DMS153 treated with DMSO at 0.1 percent for 48 hours (cell line): ENCODE results near the gene ADGRV1.
A peak's percentile ranks its signal among the peaks of the same experiment; 100 is the strongest.

Source experiments
- DNase-seq: peaks from one replicate; lab custom pipeline; 2025; ENCODE audit not compliant: unreplicated experiment; lab: John Stamatoyannopoulos, UW

ADGRV1 gene

GRCh38 chr5:90930756-90931431, 372.3 kb downstream of the ADGRV1 start:
- DNase-seq = no peak

- DNase-seq = peak; percentile 10
Measured at GRCh38 chr5:90932052-90932699, 373.6 kb downstream of the ADGRV1 start.

GRCh38 chr5:90933298-90933697, 374.7 kb downstream of the ADGRV1 start:
- DNase-seq = no peak

DNA sequence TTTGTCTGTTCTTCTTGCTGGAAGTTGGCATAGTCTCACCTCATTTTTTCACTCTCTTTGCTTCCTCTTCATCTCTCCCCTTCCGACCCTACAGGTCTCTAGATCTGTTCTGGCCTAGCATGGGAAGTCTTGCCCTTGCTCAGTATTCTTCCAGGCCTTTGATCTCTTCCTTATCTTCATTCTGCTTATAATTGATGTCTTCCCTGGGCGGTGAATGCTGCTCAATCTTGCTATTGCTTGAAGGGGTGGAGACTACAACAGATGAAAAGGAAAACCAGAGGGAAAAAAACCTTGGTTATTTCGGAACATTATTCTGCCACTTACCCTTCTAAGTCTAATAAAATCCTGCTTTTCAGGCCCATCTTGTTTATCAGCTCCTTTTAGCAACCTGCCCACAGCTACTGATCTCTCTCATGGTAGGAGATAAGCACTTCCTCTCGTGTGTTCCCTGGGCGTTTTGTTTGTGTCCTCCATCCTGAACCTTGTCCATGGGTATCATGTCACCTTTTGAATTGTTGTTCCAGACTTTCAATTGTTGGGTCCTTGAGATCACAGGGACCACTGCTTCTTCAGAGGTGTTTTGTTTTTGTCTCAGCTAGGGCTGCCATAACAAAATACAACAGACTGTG, 375.6 kb downstream of the ADGRV1 start:
- no peak for DNase-seq

DNA sequence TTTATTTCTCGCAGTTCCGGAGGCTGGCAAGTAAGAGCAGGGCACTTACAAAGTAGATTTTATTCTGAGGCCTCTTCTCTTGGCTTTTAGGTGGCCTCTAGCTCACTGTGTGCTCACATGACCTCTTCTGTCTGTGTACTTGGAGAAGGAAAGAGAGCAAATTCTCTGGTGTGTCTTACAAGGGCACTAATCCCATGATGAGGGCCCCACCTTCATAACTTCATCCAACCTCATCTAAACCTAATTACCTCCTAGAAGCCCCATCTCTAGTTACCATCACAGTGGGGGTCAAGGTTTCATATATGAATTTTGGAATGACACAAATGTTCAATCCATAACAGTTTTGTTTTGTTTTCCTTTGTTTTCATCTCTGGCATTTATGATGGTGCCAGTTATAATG, 376.1 kb downstream of the ADGRV1 start:
- DNase-seq = no peak

GRCh38 chr5:90939211-90939610, 380.6 kb downstream of the ADGRV1 start:
- no peak for DNase-seq

GRCh38 chr5:90940227-90940995, 381.8 kb downstream of the ADGRV1 start:
- DNase-seq = peak; percentile 4

- DNase-seq = no peak
Measured at GRCh38 chr5:90941002-90941720, 382.6 kb downstream of the ADGRV1 start.

DNA sequence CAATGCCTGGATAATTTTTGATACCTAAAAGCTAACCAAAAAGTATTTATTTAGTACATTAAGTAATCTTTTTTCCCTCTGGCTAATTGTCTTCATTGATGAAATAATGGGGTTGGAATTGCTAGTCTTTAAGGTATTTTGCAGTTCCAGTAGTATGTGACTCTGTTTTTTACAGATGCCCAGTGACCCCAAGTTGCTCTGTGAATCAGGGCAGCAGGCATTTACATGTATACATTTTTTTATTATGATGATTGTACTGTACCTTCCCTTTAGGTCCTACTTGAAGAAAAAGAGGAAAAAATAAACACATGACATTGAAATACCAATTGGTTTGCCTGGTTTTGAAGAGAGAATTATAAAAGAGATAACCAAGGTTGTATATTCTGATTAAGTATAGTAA, 385.5 kb downstream of the ADGRV1 start:
- DNase-seq = no peak

- DNase-seq = no peak
Measured at GRCh38 chr5:90947667-90948066, 389.1 kb downstream of the ADGRV1 start.

DNA sequence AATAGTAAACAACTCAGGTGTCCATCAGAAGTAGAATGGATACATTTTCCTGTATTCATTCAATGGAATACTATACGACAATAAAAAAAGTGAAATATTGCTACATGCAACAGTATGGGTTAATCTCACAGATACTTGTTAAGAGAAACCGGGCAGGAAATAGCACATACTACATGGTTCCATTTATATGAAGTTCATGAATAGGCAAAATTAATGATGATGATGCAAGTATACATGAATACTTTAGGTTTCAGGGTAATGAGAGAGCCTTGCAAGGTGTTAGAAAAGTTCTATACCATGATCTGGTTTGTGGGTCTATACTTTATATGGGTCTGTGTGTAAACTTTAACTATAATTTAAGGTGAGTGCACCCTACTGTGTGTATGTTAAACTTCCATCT, 390.4 kb downstream of the ADGRV1 start:
- DNase-seq = no peak

DNA sequence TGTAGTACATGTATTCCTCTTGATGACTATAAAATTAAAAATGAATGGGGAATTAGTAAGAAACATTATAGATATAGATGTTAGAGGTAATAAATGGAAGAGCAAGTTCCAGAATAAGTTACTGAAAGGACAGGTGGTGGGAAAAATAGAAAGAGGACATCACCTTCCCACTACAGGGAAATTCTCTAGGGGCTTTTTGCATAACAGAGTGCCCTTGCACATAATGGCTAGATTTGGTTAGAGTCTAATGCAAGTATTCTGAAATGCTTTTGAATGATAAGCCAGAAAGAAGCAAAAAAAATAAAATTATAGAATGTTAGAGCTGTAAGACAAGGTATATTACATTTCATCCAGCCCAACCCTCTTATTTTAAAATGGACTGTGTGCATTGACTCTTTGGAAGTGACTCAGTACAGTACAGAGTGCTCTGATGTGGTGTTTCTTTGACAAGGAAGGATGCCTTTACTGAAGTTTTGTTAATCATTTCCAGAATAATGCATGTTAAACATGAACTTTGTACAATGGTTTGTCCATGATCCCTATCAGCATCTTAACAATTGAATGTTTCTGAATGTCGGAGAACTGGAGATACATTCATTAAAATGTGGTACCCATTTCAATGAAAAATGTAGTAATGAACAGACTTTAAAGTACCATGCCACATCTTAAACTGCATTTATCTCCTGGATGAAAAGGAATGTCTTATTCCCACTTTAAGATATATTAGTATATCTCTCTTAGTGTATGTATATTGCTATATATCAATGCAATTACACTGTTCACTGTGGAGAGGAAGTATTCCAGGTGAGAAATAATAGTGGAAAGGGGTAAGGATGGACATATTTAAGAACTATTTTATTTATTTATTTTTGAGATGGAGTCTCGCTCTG, 391.1 kb downstream of the ADGRV1 start:
- no peak for DNase-seq

DNA sequence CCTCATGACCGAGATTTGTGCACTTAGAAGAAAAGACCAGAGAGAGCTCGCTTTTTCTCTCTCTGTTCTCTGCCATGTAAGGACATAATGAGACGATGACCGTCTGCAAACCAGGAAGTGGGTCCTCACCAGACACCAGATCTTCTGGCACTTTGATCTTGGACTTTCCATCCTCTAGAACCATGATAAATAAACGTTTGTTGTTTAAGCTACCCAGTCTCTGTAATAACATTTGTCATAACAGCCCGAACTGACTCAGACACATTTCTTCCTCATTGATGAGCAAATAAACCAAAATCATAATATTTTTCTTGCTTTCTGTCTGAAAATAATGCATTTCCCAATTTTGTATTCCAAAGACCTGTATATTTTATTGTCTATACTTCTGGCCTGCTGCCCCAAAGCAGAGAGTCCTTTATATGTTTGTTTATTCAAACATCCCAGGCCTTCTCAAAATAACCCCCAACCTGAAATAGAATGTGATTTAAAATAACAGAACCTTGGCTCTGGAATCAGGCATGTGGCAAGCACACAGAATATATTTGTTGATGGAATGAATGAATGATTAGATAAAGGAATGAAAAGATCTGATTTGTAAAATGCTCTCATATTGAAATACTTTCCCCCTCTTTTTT, 396.5 kb downstream of the ADGRV1 start:
- DNase-seq = no peak

DNA sequence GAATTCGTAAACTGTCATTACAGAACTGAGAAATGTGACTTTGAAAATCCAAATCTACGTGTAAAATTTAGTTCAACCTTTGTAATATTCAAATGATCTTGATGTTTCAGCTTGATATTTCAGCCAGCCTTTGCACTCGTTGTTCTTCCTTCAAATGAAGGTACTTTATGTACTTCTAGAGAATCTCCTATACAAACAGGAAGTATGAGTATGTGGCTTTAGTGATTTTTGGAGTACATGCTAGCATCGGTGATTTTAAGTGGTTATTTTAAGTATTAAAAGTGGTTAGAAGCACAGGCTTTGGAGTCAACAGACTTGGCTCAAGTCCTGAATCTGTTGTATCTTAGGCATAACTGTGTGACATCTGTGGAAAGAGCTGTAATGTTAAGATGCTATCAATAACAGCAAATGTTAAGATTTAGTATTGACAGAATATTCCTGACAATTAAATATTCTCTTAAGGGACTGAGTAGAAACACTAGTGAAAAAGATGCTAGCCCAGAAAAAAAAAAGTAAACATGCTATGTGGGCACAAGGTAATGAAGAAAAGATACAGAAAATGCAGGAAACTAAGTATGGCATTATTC, 398.0 kb downstream of the ADGRV1 start:
- no peak for DNase-seq

GRCh38 chr5:90957906-90958305, 399.3 kb downstream of the ADGRV1 start:
- DNase-seq = no peak

DNA sequence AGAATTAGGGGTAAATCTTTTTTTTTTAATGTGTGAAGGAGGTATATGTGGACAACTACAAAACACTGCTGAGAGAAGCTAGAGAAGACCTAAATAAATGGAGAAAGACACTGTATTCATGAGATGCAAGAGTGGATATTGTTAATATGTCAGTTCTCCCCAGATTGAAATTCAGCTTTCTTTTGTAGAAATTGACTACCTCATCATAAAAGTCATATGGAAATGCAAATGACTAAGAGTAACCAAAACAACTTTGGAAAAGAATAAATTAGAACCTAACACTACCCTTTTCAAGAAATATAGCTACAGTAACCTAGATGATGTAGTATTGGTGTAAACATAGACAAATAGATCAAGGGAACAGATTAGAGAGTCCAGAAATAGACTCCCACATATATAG, 400.7 kb downstream of the ADGRV1 start:
- no peak for DNase-seq

GRCh38 chr5:90962481-90962880, 403.9 kb downstream of the ADGRV1 start:
- no peak for DNase-seq

- DNase-seq = no peak
Measured at GRCh38 chr5:90965110-90965685, 406.6 kb downstream of the ADGRV1 start.

GRCh38 chr5:90967443-90967842, 408.8 kb downstream of the ADGRV1 start:
- no peak for DNase-seq
